CD4-positive, alpha-beta T cell treated with Interleukin-15 for 4 hours (primary cell): Measurements from ENCODE around the gene OCIAD2.
"Not testable (repeated sequence)": the region's sequence is repeated elsewhere in the genome, so short reads cannot be mapped to it uniquely, and the experiment has no call there.

Experiments
- DNase-seq: peaks from one replicate; pipeline ENCODE4 v3.0.0-alpha.2; 2020; ENCODE audit warnings: low spot score

The OCIAD2 gene

GRCh38 chr4:48907706-48908477 is 1.3 kb upstream of the OCIAD2 start:
- no peak for DNase-seq

- no peak for DNase-seq
Measured at GRCh38 chr4:48905363-48906015, 1.1 kb downstream of the OCIAD2 start.

- no peak for DNase-seq
Measured at GRCh38 chr4:48904541-48905142, 1.9 kb downstream of the OCIAD2 start.

- no peak for DNase-seq
Measured at GRCh38 chr4:48904101-48904500, 2.5 kb downstream of the OCIAD2 start.

- DNase-seq: no peak
Measured at GRCh38 chr4:48902266-48902665, 4.3 kb downstream of the OCIAD2 start.

GRCh38 chr4:48901196-48901595 is 5.4 kb downstream of the OCIAD2 start:
- DNase-seq: no peak

GRCh38 chr4:48899950-48900349 is 6.6 kb downstream of the OCIAD2 start:
- no peak for DNase-seq

GRCh38 chr4:48899432-48899749 is 7.2 kb downstream of the OCIAD2 start:
- DNase-seq: no peak

- no peak for DNase-seq
Measured at GRCh38 chr4:48898733-48899431, 7.7 kb downstream of the OCIAD2 start.

GRCh38 chr4:48896845-48897244 is 9.7 kb downstream of the OCIAD2 start:
- no peak for DNase-seq

- DNase-seq: no peak
Measured at GRCh38 chr4:48891028-48891619, 15.4 kb downstream of the OCIAD2 start.

- DNase-seq: not testable (repeated sequence)
Measured at GRCh38 chr4:48889750-48890149, 16.8 kb downstream of the OCIAD2 start.

- DNase-seq: not testable (repeated sequence)
Measured at GRCh38 chr4:48881646-48882045, 24.9 kb downstream of the OCIAD2 start.

GRCh38 chr4:48879561-48880442 is 26.8 kb downstream of the OCIAD2 start:
- DNase-seq: no peak

- no peak for DNase-seq
Measured at GRCh38 chr4:48877827-48878535, 28.6 kb downstream of the OCIAD2 start.

GRCh38 chr4:48864696-48865095 is 41.9 kb downstream of the OCIAD2 start:
- DNase-seq: not testable (repeated sequence)

- no peak for DNase-seq
Measured at GRCh38 chr4:48863728-48864127, 42.8 kb downstream of the OCIAD2 start.

GRCh38 chr4:48862661-48863060 is 43.9 kb downstream of the OCIAD2 start:
- no peak for DNase-seq

- no peak for DNase-seq
Measured at GRCh38 chr4:48862038-48862437, 44.5 kb downstream of the OCIAD2 start.

GRCh38 chr4:48858130-48858529 is 48.4 kb downstream of the OCIAD2 start:
- DNase-seq: no peak

GRCh38 chr4:48854982-48855381 is 51.6 kb downstream of the OCIAD2 start:
- no peak for DNase-seq
